G401 (cell line): ENCODE data around the gene MPO. TPM values are rescaled to one million over a fixed set of nuclear protein-coding genes. Genes with fewer than 3 reads are reported as not detected.

Experiments used
- DNase-seq: peaks from one replicate; pipeline ENCODE4 v3.0.0-alpha.2; 2015; ENCODE audit warnings: low spot score
- in situ Hi-C: cut with HindIII; loops from 2 replicates; pipeline ENCODE4 v1.10.0; 2016; ENCODE audit warnings: low sequenced_read_pairs, mixed read lengths
- total RNA-seq: library from RNA; depleted of rRNA; stranded (reverse); fragments of >200 nt; shearing (Covaris generic); gene quantifications from 2 replicates; pipeline ENCODE4 v1.2.3, GENCODE V29; 2014; rRNA removed

The MPO gene
- total RNA-seq, result not detected in 2 replicates

DNA sequence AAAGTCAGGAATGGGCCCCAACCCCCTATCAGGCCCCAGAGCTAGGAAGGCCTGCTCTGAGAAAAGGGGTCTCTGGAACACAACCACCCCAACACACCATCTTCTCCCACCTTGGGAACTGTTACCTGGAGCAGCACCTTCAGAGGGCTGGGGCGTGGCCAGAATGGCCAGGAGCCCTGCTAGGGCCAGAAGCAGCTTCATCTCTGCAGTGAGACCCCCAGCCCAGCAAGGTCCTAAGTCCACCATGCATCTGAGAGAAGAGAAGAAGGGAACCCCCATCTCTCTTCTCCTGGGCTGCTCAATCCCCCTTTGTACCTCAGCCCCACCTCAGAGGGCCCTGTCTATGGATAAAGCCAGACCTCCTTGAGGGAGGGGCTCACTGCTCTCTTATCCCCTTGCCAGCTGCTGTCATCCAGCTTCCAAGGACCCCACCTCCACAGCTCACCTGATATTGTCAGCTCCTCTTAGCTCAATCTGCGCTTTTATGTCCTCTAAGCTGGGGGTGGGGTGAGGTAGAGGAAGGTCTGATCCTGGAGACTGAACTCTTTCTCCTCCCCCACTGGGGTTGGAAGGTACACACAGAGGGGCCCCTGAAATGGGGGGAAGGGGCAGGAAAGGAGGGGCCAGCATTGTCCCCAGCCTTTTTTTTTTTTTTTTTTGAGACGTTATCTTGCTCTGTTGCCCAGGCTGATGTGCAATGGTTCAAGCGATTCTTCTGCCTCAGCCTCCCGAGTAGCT lies at the start of gene MPO:
TSS of gene MPO (minus strand) at position 456 of the 738 bp plus-strand sequence. CDS start at position 279, 177 bp downstream.
- DNase-seq, result no peak

DNA sequence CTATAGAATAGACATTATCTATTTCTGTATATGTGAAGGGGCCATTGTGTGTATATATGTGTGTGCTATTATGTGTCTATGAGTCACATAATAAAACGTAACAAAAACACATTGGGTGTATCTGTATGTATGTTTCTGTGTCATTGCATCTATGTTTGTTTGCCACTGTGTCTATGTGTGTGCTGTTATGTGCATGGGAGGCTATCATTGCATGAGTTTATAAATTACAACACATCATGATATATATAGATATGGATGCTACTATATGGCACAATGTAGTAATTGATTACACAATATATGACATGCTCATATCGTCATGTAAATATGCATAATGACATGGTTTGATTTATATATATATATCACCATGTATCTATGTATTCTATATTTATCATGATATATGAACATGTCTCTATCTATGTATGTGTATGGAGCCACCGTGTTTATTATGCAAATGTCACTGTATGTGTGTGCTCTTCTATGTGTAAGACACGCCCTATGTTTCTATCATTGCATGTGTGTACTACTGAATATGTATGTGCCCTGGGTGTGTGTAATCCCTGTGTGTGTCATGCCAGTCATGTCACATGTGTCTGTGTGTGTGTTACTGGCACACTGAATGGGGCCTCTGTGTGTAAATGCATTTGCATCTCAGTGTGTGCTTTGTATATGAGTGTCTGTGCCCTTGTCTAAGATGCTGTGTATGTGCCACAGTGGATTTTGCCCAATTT lies 49.2 kb upstream of the MPO start:
- no peak for DNase-seq
- in situ Hi-C loops, result no loop called here

More for the DNA sequence above, at the start of gene MPO:
- in situ Hi-C loops, result no loop called here

- in situ Hi-C loops, result no loop called here
- DNase-seq, result peak; percentile 37
Measured at GRCh38 chr17:58329035-58329809, 48.5 kb upstream of the MPO start.

- DNase-seq, result peak; percentile 87
Measured at GRCh38 chr17:58328195-58329034, 47.7 kb upstream of the MPO start, which contains the start of gene TSPOAP1. TSPOAP1 (minus strand) TSS chr17:58328795; CDS start chr17:58327920, 875 bp downstream.

DNA sequence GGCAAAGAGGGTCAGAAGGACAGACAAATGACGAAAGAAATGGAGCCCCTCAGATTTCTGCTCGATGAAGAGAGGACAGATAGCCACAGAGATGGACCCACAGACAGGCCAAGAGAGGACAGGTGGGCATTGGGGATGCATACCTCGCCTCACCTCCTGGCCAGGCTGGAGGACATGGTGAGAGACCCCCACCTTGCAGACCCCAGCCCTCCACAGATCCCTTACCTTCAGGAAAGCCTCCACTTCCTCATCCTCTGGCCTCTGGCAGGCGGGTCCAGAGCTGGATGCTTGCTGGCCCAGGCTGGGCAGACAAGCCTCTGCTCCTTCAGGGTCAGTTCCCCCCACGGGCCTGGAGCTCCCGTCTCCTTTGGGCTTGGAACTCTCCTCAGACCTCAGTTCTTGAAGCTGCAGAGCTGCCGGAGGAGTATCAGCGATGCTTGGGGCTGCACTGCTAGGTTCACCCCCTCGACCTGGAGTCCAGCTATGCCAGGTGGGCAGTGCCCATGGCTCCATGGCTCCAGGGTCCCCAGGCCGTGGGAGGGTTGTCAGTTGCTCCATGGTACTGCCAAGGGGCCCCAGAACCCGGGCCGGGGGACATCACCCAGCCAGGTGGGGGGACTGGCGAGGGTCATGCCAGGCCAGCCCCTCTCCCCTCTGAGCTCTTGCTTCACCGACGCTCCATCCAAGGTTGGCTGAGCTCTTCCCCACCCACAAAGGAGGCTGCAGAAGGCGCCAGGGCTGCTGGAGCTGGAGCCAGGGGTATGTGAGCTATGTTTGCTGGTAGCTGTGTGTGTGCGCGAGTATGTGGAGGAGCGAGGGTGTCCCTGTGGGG lies 46.8 kb upstream of the MPO start:
- peak; percentile 29 for DNase-seq
- in situ Hi-C loops, result no loop called here

More at GRCh38 chr17:58328195-58329034, 47.7 kb upstream of the MPO start, which contains the start of gene TSPOAP1:
- in situ Hi-C loops, result no loop called here

DNA sequence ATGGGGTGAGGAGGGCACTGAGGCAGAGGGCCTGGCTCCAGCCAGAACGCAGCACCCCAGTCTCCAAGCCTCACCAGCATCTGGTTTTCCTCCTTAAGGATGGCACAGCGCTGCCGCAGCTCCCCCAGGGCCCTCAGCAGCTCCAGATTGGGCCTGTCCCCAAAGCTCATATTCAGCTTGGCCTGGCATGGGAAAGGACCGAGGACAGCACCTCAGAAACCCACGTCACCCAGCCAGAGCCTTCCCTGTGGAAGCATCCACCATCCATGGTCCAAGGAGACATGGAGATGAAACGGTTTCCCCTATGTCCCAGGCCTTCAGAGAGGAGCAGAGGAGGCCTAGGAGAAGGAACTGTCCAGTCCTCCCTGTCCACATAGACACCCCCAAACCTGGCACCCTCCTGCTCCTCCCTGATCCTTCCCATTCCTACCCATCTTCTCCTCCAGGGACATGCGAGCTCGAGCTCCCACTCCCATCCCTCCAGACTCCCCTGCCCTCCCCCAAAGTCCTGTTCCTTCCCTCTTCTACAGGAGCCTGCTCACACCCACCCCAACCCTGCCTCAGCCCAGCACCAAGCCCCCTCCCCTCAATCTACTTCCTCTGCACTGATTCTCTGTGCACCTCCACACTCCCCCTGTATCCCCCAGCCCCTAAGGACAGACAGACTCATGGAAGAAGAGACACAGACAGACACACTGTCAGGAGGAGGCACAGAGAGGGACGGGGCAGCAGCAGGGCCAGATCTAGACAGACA lies 46.1 kb upstream of the MPO start:
- in situ Hi-C loops, result no loop called here
- peak; percentile 21 for DNase-seq

DNA sequence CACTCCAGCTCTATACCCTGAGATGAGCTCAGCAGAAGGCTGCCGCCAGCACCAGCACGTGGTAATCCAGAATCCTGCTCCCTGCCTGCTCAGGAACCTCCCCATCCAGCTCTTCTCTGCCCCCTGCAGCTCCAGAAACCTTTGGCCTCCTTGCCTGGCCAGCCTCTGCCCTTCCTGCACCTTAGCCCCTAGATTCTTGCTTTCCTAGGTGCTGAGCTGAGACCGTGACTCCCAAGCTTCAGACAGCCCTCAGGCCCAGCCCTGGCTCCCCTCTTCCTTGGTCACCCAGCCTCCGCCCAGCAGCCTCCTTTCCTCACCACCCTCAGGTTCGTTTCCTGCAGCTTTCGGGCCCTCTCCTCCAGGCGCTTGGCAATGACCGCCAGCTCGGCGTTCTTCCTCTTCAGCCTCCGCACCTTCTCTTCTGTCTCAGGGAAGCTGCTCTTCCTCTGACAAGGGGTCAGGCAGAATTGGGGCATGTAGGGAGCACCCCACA lies 45.3 kb upstream of the MPO start:
- in situ Hi-C loops, result no loop called here
- peak; percentile 51 for DNase-seq

GRCh38 chr17:58325289-58325726 lies 44.6 kb upstream of the MPO start:
- DNase-seq, result peak; percentile 79
- in situ Hi-C loops, result no loop called here

- peak; percentile 70 for DNase-seq
Measured at GRCh38 chr17:58324409-58325288, 43.9 kb upstream of the MPO start.

DNA sequence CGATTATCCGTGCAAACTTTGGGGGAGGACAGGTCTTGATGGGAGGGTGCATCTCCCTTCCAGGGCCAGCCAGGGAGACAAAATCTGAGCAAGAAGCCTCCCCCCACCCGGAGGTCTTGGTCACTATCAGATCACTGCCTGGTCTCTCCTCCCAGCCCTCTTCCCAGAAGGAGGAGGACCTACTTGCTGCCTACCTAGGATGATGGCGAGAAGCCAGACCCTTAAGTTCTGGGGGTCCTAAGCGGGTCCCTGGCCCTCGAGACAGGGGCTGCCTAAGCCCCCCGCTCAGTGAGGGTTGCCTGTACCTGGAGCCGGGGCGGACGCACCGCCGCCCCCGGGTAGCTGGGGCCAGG lies 43.3 kb upstream of the MPO start:
- DNase-seq, result no peak
- in situ Hi-C loops, result no loop called here

More at GRCh38 chr17:58324409-58325288, 43.9 kb upstream of the MPO start:
- in situ Hi-C loops, result no loop called here

GRCh38 chr17:58323366-58324055 lies 42.8 kb upstream of the MPO start:
- in situ Hi-C loops, result no loop called here
- DNase-seq, result no peak

DNA sequence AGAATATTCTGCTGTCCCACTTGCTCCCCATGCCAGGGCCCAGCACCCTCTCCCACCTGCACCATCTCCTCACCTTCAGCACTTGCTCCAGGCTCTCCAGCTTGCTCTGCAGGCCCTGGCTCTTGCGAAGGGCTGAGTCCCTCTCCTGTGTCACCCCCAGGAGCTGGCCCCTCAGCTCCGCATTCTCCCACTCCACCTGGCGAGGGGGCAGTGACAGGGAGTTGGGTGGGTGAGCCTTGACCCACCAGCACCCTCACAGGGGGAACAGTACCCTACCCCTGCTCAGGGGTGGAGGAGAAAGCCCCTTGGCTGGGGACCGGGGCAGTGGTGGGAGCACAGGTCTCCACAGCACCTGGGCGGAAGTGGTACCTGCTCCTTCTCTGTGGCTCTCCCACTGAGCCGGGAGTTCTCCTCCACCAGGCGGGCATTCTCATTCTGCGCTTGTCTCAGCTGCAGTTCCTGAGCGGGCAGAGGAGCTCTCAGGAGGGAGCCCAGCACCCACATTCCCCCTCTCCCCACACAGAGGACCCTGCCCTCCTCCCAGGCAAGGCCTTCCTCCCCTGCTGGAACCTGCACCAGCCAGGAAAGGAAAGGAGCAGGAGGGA lies 41.9 kb upstream of the MPO start:
- DNase-seq, result no peak
- in situ Hi-C loops, result no loop called here

DNA sequence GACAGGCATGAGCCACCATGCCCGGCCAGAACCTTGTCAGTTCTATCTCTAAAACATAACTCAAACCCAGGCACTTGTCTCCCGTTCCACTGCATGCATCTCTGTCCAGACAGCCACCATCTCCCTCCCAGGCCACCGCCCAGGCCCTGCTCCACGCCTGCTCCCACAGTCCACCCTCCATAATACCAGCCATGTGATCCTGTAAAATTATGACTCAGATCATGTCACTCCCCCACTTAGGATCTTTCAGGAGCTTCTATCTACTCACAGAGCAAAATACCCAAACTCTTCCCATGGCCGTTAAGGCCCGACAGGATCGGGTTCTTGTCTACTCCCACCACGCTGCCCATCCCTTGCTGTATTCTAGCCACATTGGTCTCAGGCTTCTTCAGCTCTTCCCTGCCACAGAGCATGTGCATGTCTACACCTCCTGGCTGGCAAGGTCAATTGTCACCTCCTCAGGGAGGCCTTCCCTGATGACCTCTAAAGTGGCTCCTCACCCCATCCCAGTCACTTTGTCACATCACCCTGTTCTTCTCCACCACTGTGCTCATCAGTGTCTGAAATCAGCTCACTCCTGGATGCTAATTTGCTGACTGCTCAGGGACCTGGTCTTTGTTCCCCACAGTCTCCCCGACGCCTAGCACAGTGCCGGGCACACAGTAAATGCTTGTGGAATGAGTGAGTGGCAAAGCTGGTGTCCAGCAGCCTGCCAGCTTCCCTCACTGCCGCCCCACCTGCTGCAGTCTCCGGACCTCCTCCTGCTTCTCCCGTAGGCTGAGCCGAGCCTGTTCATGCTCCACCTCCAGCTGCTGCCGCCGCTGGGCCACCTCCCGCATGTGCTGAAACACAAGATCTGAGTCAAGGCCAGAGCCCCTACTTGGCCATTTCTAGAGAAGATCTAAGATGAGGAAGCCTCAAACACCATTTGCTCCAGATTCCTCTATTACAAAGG lies 41.1 kb upstream of the MPO start:
- in situ Hi-C loops, result no loop called here
- no peak for DNase-seq
